PC-3 (cell line): ENCODE data around the gene CNN3. TPM values are rescaled to one million over a fixed set of nuclear protein-coding genes. Genes with fewer than 3 reads are reported as not detected.

Source experiments
- ATAC-seq: fragments of 200-7000 bp; cut with Tn5 transposase; 2 replicates; pipeline ENCODE4 v1.9.1; 2020; ENCODE audit warnings: mild to moderate bottlenecking, moderate library complexity
- BruUV-seq: library from RNA; stranded (reverse); fragments of 400-500 nt; replicated peaks from 2 replicates; lab custom pipeline; 2021; lab: Mats Ljungman, UMichigan
- CTCF ChIA-PET: fragments of 300-600 bp; sonication (Branson Sonifier 250); formaldehyde crosslinking; loops from one replicate; lab custom pipeline; 2022; ENCODE audit warnings: antibody characterized with exemption; lab: Charles Lee
- POLR2A ChIA-PET: fragments of 300-600 bp; sonication (Branson Sonifier 250); formaldehyde crosslinking; loops from one replicate; lab custom pipeline; 2022; ENCODE audit warnings: antibody characterized with exemption; ENCODE audit not compliant: unreplicated experiment; lab: Charles Lee
- DNase-seq: peaks from one replicate; pipeline ENCODE4 v3.0.0-alpha.2; 2015
- H2AFZ ChIP-seq: fragments of 300-600 bp; sonication (generic); 2 replicates; pipeline ENCODE4 v1.6.0; 2016; ENCODE audit warnings: antibody characterized with exemption, low read length
- H3F3A ChIP-seq: fragments of 300-600 bp; sonication (generic); one replicate; pipeline ENCODE4 v1.6.0; 2017; ENCODE audit warnings: antibody characterized with exemption, low read length, control low read depth, mild to moderate bottlenecking; ENCODE audit not compliant: unreplicated experiment
- H3K27ac ChIP-seq: fragments of 300-600 bp; sonication (generic); 2 replicates; pipeline ENCODE4 v1.5.1; 2016; ENCODE audit warnings: mild to moderate bottlenecking, low read length
- H3K27me3 ChIP-seq: fragments of 300-600 bp; sonication (generic); 2 replicates; pipeline ENCODE4 v1.6.1; 2016; ENCODE audit warnings: low read length, mixed read lengths
- H3K36me3 ChIP-seq: fragments of 300-600 bp; sonication (generic); 2 replicates; pipeline ENCODE4 v1.6.1; 2016; ENCODE audit warnings: low read depth, mixed run types, low read length, mixed read lengths
- H3K4me1 ChIP-seq: fragments of 300-600 bp; sonication (generic); 2 replicates; pipeline ENCODE4 v1.5.1; 2016; ENCODE audit warnings: low read length; ENCODE audit not compliant: insufficient read depth
- H3K4me2 ChIP-seq: fragments of 300-600 bp; sonication (generic); 2 replicates; pipeline ENCODE4 v1.6.0; 2016; ENCODE audit warnings: low read length
- H3K4me3 ChIP-seq: fragments of 300-600 bp; sonication (generic); 2 replicates; pipeline ENCODE4 v1.5.1; 2016; ENCODE audit warnings: mild to moderate bottlenecking, low read length, mixed read lengths
- H3K79me2 ChIP-seq: fragments of 300-600 bp; sonication (generic); 2 replicates; pipeline ENCODE4 v1.6.1; 2017; ENCODE audit warnings: low read length, mixed read lengths
- H3K9ac ChIP-seq: fragments of 300-600 bp; sonication (generic); 2 replicates; pipeline ENCODE4 v1.6.0; 2016; ENCODE audit warnings: mild to moderate bottlenecking, low read length
- H3K9me2 ChIP-seq: fragments of 300-600 bp; sonication (generic); replicated peaks from 2 replicates; pipeline ENCODE4 v1.6.1; 2016; ENCODE audit warnings: mixed run types, low read length, mixed read lengths
- H3K9me3 ChIP-seq: fragments of 300-600 bp; sonication (generic); 2 replicates; pipeline ENCODE4 v1.6.1; 2016; ENCODE audit warnings: low read length, mixed read lengths
- H4K20me1 ChIP-seq: fragments of 300-600 bp; sonication (generic); 2 replicates; pipeline ENCODE4 v1.6.1; 2016; ENCODE audit warnings: low read length, mixed read lengths
- EZH2 ChIP-seq: fragments of 300-600 bp; sonication (generic); IDR thresholded peaks from one replicate; pipeline ENCODE4 v1.6.1; 2017; ENCODE audit warnings: antibody characterized with exemption, mild to moderate bottlenecking, low read length; ENCODE audit not compliant: unreplicated experiment
- EZH2phosphoT487 ChIP-seq: fragments of 300-600 bp; sonication (generic); IDR thresholded peaks from 2 replicates; pipeline ENCODE4 v1.6.1; 2018; ENCODE audit warnings: mild to moderate bottlenecking, antibody characterized with exemption, low read length, borderline replicate concordance
- intact Hi-C: fragments of 100-400 bp; cut with micrococcal nuclease; formaldehyde crosslinking; loops from 2 replicates; pipeline ENCODE4 v1.9.0; 2023
- total RNA-seq: library from RNA; depleted of rRNA; stranded (reverse); fragments of >200 nt; gene quantifications from 2 replicates; pipeline ENCODE4 v1.2.3, GENCODE V29; 2014
- TF ChIP-seq, protein P1 (sequence below): fragments of 300-600 bp; sonication (generic); conservative IDR thresholded peaks from 2 replicates; pipeline ENCODE4 v1.5.1; 2017; ENCODE audit warnings: antibody characterized with exemption, low read depth, mild to moderate bottlenecking, low read length

Gene CNN3
- total RNA-seq, 1 experiment from 2014 or later, result 323 TPM

GRCh38 chr1:94865360-94865759, 61.5 kb downstream of the CNN3 start:
- Histone ChIP-seq H3K9me3 (no peaks in the 10 kb centered on the region), H3K27me3 (no peaks in the 10 kb centered on the region), H3K4me3 (no peak overlapping the region), H4K20me1 (no peaks in the 10 kb centered on the region), H3K4me2 (peak overlapping the region; percentile 80; the same call in 1 of the 2 replicates), H3F3A (peaks cover 5% of the 10 kb centered on the region), H3K4me1 (peaks cover 53% of the 10 kb centered on the region), H3K36me3 (no peaks in the 10 kb centered on the region), H3K9ac (no peak overlapping the region), H3K27ac (peak overlapping the region; percentile 97), H2AFZ (no peak overlapping the region), H3K9me2 (no peaks in the 10 kb centered on the region), H3K79me2 (no peaks in the 10 kb centered on the region)
- ChIA-PET CTCF (interaction anchor here (0.5 kb wide), 1 partner anchor 11 kb away, joined by 4 read pairs; no protein-coding TSS in a partner anchor), POLR2A (no interaction called here)
- intact Hi-C loops, result no loop called here
- ATAC-seq (no peak), DNase-seq (peak; percentile 31)
- BruUV-seq, result no TSS peak
- TF ChIP-seq EZH2, result no peak
- TF ChIP-seq EZH2phosphoT487, result no peak
- TF ChIP-seq, protein P1, sequence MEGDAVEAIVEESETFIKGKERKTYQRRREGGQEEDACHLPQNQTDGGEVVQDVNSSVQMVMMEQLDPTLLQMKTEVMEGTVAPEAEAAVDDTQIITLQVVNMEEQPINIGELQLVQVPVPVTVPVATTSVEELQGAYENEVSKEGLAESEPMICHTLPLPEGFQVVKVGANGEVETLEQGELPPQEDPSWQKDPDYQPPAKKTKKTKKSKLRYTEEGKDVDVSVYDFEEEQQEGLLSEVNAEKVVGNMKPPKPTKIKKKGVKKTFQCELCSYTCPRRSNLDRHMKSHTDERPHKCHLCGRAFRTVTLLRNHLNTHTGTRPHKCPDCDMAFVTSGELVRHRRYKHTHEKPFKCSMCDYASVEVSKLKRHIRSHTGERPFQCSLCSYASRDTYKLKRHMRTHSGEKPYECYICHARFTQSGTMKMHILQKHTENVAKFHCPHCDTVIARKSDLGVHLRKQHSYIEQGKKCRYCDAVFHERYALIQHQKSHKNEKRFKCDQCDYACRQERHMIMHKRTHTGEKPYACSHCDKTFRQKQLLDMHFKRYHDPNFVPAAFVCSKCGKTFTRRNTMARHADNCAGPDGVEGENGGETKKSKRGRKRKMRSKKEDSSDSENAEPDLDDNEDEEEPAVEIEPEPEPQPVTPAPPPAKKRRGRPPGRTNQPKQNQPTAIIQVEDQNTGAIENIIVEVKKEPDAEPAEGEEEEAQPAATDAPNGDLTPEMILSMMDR, result no peak

GRCh38 chr1:94864821-94865220, 62.1 kb downstream of the CNN3 start:
- Histone ChIP-seq H3K4me3 (no peak overlapping the region), H4K20me1 (no peaks in the 10 kb centered on the region), H3K9me2 (no peaks in the 10 kb centered on the region), H3K9ac (peak overlapping the region; percentile 80), H3K36me3 (no peaks in the 10 kb centered on the region), H3K4me2 (peak overlapping the region; percentile 80), H3K27me3 (no peaks in the 10 kb centered on the region), H3F3A (peaks cover 5% of the 10 kb centered on the region), H3K4me1 (peaks cover 53% of the 10 kb centered on the region), H2AFZ (no peak overlapping the region), H3K27ac (peak overlapping the region; percentile 97), H3K9me3 (no peaks in the 10 kb centered on the region), H3K79me2 (no peaks in the 10 kb centered on the region)
- TF ChIP-seq EZH2 (no peak), EZH2phosphoT487 (no peak)
- TF ChIP-seq, protein P1, result no peak
- ATAC-seq, result no peak
- DNase-seq, result no peak
- ChIA-PET CTCF (interaction anchor here (0.5 kb wide), 1 partner anchor 11 kb away, joined by 4 read pairs; no protein-coding TSS in a partner anchor), POLR2A (no interaction called here)
- no TSS peak for BruUV-seq
- intact Hi-C loops, result loop anchor here (1.0 kb wide), 1 partner anchor 10 kb away; no protein-coding TSS in a partner anchor

GRCh38 chr1:94863919-94864318, 63.0 kb downstream of the CNN3 start:
- Histone ChIP-seq H3K4me1 (peaks cover 53% of the 10 kb centered on the region), H2AFZ (no peak overlapping the region), H3K9ac (peak overlapping the region; percentile 80), H3K36me3 (no peaks in the 10 kb centered on the region), H3K27ac (peak overlapping the region; percentile 97), H3K4me2 (peak overlapping the region; percentile 80), H3K79me2 (no peaks in the 10 kb centered on the region), H4K20me1 (no peaks in the 10 kb centered on the region), H3K9me2 (no peaks in the 10 kb centered on the region), H3K27me3 (no peaks in the 10 kb centered on the region), H3K4me3 (peak overlapping the region; percentile 33), H3K9me3 (no peaks in the 10 kb centered on the region), H3F3A (peaks cover 5% of the 10 kb centered on the region)
- POLR2A ChIA-PET, result interaction anchor here (0.5 kb wide), 1 partner anchor 208 kb away, joined by 3 read pairs; no protein-coding TSS in a partner anchor
- DNase-seq (peak; percentile 89), ATAC-seq (peak; percentile 88)
- no TSS peak for BruUV-seq
- CTCF ChIA-PET, result interaction anchor here (0.9 to 2.0 kb wide), 2 partner anchors 10 to 178 kb away, joined by 4 to 10 read pairs; no protein-coding TSS in a partner anchor
- TF ChIP-seq EZH2 (no peak), EZH2phosphoT487 (no peak)
- TF ChIP-seq, protein P1, result no peak
- intact Hi-C loops, result loop anchor here (1.0 kb wide), 1 partner anchor 9 kb away; no protein-coding TSS in a partner anchor
